Panc1 (cell line): ENCODE results near the gene GLT1D1.

Experiments
- POLR2AphosphoS5 ChIP-seq: IDR thresholded peaks from 2 replicates; pipeline ENCODE4 v1.6.1; 2012; ENCODE audit warnings: mild to moderate bottlenecking, low read depth, low read length, moderate library complexity
- SIN3A ChIP-seq: IDR thresholded peaks from 2 replicates; pipeline ENCODE4 v1.6.1; 2012; ENCODE audit warnings: low read depth, mild to moderate bottlenecking, low read length, moderate library complexity, borderline replicate concordance; ENCODE audit not compliant: insufficient read depth
- TF ChIP-seq, protein P1 (sequence below): fragments of 450-650 bp; IDR thresholded peaks from 2 replicates; pipeline ENCODE4 v1.5.1; 2017; ENCODE audit warnings: mild to moderate bottlenecking

DNA sequence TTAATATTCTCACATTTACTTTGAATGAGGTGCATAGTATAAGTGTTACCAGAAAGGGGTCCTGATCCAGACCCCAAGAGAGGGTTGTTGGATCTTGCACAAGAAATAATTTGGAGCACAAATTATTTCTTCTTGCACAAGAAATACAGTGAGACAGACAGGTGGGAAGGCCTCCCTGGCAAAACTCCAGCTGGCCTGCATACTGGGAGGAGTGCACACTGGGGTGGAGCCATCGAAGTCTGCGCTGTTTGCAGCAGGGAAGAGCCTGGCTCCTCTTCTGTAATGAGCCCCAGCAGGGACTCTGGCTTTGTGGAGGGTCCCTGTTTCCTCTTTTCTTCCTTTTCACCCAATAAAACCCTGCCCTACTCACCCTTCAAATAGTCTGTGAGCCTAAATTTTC lies 141.6 kb downstream of the GLT1D1 start:
- TF ChIP-seq POLR2AphosphoS5 = no peak
- TF ChIP-seq, protein P1, sequence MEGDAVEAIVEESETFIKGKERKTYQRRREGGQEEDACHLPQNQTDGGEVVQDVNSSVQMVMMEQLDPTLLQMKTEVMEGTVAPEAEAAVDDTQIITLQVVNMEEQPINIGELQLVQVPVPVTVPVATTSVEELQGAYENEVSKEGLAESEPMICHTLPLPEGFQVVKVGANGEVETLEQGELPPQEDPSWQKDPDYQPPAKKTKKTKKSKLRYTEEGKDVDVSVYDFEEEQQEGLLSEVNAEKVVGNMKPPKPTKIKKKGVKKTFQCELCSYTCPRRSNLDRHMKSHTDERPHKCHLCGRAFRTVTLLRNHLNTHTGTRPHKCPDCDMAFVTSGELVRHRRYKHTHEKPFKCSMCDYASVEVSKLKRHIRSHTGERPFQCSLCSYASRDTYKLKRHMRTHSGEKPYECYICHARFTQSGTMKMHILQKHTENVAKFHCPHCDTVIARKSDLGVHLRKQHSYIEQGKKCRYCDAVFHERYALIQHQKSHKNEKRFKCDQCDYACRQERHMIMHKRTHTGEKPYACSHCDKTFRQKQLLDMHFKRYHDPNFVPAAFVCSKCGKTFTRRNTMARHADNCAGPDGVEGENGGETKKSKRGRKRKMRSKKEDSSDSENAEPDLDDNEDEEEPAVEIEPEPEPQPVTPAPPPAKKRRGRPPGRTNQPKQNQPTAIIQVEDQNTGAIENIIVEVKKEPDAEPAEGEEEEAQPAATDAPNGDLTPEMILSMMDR = no peak
- no peak for TF ChIP-seq SIN3A
